Stimulated activated CD8-positive, alpha-beta memory T cell treated with anti-CD3 and anti-CD28 coated beads, Interleukin-15, amount 100 ng/mL, for 1 hour (primary cell): Measurements from ENCODE around the gene KCNQ1.

Experiments
- DNase-seq: peaks from one replicate; pipeline ENCODE4 v3.0.0-alpha.2; 2020; ENCODE audit warnings: low read depth

The KCNQ1 gene

GRCh38 chr11:2570211-2570811 lies 125.5 kb downstream of the KCNQ1 start:
- no peak for DNase-seq

- DNase-seq, result no peak
Observed at GRCh38 chr11:2570841-2571597, 126.2 kb downstream of the KCNQ1 start.

- no peak for DNase-seq
Observed at GRCh38 chr11:2571598-2572281, 126.9 kb downstream of the KCNQ1 start.

DNA sequence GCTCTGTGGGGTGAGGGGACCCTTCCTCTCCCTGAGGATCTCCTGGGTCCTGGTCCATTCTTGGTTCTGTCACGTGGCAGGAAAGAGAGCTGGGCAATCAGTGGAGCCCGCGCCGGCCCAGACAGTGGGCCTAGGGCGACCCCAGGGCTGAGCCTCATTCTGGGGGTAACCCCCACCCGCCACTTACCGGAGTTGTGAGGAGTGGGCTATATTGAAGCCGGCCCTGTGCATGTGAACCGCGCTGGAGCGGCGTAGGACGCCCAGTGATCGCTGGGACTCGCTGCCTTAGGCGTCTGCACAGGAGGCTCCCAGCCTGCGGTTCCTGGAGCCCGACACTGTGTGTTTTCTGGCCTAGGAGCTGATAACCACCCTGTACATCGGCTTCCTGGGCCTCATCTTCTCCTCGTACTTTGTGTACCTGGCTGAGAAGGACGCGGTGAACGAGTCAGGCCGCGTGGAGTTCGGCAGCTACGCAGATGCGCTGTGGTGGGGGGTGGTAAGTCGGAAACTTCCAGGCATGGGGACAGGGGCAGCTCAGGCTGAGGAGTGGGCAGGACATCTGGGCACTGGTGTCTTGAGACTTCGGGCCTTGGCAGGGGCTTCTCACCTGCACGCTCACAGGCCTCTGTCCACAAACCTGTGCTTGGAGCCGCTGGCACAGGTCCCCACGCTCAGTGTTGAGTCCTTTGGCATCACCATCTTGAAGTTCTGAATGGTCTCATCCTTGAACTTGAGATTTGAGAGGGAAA lies 127.9 kb downstream of the KCNQ1 start:
- no peak for DNase-seq

DNA sequence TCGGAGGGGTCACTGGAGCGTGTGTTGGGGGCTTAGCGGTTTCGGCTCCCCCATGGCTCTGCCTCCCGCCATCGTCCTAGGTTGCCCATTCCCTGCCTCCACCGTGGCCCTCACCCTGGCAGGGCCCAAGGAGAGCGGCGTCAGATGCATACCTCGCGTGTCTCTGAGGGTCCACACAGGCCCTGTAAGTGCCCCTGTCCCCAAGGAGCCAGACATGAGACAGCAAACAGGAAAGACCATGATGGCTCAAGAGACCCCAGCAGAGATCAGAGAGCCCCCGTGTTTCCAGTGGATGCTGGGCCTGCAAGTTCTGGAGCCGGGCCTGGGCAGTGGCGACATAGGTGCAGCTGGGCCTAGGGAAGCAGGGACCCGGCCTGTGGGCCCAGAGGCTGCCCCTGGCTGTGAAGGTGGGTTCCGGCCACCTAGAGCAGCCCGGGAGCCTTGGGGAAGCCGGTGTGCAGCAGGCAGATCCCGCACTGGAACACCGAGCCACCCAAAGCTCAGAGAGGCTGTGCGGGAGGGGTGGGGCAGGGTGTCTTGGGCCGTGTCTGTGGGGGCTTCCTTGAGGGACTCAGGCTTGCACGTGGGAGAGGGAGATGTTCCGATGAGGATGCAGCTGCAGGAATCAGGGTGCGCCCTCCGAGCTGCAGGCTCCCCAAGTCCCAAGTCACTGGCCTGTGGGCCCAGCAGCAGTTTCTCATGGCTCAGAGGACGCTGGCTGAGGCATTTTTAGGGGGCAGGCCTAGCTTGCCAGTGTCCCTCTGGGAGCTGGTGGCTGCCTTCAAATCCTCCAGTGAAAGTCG lies 128.6 kb downstream of the KCNQ1 start:
- DNase-seq, result no peak

- DNase-seq, result no peak
Observed at GRCh38 chr11:2574043-2574552, 129.3 kb downstream of the KCNQ1 start.

DNA sequence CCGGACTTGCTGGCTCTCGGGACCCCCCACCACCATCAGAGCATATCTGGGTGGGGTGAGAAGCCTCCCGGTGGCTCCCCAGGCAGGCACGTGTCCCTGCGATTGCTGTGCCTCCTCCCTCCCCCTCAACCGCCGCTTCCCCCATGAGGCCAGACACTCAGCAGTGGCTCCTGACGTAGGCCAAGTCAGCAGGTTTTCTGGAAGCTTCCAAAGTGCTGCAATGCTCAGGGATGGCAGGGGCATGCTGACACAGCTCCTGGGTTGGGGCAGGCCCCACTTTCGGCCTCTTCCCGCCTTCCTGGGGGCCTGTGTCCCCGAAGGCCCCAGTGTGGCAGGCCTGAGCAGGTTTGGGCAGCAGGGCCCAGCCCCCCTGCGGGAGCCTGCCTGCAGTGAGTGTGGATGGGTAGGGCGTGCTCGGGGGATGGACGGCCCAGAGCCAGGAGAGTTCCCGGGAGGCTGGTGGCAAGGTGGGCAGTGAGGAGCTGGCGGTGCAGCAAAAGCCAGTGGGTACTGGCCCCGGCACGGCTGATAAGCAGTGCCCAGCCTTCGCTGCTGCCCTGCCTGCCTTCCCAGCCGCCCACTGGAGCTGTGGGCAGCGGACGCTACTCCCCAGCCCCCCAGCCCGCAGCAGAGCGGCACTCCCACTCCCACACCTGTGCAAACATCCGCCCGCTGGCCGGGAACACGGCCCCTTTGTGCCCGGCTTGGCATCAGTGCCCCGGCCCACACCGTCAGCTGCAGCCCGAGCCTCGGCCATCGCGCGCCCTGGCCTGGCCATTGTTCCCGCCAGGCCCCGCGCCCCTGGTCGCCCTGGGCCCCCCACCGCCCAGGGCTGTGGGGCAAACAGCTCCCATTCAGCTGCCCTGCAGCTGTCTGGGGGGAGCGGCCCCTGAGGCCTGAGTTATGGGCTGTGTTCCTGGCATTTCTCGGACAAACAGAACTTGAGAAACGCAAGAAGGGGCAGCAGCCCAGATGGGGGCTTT lies 130.0 kb downstream of the KCNQ1 start:
- no peak for DNase-seq

DNA sequence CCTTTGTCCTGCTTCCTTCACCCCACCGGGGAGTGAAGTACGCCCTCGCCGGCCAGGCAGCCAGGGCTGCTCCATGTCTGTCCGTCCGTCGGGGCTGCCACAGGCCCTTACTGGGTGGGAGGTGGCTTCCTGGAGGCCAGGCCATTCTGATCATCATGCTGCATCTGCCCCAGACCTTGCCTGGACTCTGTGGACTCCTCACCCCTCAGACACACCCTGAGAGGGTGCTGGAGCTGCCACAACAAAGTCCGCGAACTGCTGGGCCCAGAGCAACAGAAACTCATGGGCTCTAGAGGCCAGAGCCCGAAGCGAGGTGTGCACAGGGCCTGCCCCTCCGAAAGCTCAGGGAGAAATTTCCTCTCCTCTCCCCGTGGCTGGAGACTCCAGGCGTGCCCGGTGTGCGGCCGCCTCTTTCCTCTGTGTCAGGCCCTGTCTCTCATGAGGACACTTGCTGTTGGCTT lies 130.8 kb downstream of the KCNQ1 start:
- no peak for DNase-seq

DNA sequence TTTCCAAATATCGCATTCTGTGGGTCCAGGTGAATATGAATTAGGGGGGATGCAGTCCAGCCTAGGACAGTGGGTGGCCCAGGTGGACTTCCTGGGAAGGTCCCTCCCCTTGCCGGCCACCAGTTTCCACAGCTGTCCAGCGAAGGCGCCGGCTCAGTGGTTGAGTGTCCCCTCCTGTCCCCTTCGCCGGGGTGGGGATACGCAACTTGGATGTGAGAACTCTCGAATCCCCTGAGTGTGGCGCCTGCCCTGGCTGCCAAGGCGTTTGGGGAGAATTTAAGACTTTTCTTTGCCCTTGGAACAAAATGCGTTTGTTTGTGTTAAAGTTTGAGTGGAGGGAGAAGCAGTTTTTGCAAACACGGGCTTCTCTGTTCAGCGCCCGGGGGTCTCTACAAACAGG lies 131.3 kb downstream of the KCNQ1 start:
- DNase-seq, result no peak

DNA sequence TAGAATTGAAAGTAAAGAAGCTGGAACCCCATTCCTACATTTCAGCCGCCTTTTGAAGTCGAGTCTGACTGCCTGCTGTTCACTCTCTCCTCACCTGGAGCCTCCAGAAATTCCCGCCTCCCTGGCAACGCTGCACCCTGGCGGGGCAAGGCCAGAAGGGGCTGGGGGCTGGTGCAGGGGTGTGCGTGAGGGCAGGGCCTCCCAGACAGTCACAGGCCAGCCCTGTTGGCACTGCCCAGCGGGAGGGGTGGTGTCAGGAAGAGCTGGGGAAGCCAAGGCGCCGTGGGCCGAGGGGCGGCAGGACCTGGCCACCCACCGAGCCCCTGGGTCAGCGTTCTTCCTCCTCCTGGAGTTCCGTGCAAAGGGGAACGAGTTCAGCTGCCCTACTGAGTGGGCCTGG lies 131.7 kb downstream of the KCNQ1 start:
- no peak for DNase-seq

- no peak for DNase-seq
Observed at GRCh38 chr11:2577031-2577990, 132.5 kb downstream of the KCNQ1 start.

GRCh38 chr11:2577991-2578928 lies 133.5 kb downstream of the KCNQ1 start:
- DNase-seq, result no peak

DNA sequence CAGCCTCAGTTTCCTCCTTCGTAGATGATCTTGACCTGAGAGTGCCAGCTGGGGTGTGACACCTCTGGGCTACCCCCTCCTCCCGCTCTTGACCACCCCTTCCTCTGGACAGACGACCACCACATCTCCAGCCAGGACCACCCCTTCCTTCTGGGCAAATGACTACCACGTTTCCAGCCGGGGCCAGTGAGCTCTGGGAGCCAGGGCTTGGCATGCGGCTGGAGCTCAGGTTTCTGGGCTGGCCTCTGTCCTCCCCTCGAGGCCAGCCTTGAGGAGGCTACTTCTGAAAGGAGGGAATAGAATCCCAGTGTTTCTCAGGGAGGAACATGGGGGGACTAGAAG lies 134.1 kb downstream of the KCNQ1 start:
- DNase-seq, result no peak

GRCh38 chr11:2579315-2580060 lies 134.7 kb downstream of the KCNQ1 start:
- no peak for DNase-seq

- no peak for DNase-seq
Observed at GRCh38 chr11:2580061-2580421, 135.2 kb downstream of the KCNQ1 start.

DNA sequence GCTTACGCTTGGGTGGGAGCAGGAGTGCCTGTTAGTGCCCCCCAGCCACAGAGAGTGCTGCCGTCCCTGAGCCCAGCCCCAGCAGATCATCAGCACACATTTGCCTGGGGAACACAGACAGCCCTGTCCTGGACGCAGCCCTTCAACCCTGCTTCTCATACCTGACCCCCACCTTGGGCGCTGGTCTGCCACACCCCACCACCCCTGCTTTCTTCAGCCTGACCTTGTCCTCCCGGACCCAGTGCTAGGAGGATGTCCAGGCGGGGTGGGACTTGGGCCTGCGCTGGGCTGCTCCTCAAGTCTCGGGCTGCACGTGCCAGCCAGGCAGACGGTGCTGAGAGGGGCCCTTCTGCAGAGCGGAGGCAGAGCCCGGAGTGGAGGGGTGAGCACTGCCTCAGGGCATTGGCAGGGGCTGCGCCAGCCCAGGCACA lies 135.8 kb downstream of the KCNQ1 start:
- no peak for DNase-seq
